HG03066 (cell line): ENCODE measurements around the gene STMN3.

Experiments
- ATAC-seq: cut with Tn5 transposase; IDR thresholded peaks from one replicate; pipeline ENCODE4 v1.9.1; 2021; ENCODE audit warnings: low read depth; ENCODE audit not compliant: unreplicated experiment

The STMN3 gene

GRCh38 chr20:63692436-63693082 lies 39.3 kb upstream of the STMN3 start:
- no peak for ATAC-seq

GRCh38 chr20:63691711-63692435 lies 38.6 kb upstream of the STMN3 start:
- no peak for ATAC-seq

DNA sequence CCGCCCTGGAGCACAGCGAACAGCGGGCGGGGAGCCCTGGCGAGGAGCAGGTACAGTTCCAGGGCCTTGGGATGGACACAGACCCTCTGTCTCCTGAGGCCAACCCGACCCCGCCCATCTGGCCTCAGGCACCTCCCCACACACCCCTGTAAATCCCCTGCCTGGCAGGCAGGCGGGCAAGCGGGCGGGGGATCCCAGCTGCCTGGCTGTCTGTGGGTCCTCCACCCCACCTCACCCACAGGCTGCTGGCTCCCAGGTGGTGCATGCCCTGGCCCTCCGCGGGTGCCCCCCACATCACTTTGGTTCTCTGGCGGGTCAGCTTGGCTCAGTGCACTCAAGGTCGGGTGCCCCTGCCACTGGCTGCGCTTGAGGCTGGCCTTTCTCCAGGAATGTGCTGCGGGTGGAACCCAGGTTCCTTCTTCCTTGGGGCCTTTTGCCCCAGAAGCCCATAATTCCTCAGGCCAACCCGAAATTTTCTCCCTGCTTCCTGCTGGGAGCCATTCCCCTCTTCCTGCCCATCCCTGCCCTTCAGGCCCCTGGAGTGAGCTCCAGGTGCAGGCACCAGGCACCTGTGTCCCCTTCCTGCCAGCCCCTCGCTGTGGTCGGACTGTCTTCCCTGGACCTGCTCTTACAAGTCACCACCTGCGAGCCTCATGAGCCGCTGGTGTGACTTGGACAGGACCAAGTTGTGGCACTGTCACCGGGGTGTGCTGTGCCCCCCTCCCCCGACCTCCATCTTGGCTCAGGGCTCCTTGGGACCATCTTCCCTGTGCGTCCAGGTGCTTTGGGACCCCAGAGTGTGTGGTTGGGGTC lies 37.9 kb upstream of the STMN3 start:
- no peak for ATAC-seq

DNA sequence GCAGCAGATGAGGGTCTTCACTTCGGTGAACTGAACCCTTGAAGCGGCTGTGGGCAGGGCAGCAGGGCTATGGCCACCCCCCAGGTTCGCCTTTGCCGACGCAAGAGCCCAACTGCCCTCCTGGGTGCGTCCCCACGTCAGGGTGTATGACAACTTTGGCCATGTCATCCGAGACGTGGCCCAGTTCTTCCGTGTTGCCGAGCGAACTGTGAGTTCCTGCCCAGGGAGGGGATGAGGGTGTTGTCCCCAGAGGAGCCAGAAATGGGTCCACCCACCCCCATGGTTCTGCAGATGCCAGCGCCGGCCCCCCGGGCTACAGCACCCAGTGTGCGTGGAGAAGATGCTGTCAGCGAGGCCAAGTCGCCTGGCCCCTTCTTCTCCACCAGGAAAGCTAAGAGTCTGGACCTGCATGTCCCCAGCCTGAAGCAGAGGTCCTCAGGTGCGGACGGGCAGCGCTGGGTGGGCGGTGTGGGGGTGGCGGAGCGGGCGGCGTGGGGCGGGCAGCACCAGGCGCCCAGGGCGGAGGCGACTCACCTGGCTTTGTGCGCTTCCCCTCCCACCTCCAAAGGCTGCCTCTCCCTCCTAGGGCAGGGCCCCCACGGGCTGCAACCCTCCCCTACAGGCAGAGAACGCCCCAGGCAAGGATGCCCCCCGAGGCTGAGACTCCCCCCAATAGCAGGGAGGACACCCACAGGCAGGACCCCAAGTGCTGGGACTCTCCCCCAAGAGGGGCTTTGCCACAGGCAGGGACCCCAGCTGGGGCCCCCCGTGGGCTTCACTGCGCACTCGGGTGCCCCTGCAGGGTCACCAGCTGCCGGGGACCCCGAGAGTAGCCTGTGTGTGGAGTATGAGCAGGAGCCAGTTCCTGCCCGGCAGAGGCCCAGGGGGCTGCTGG lies 37.0 kb upstream of the STMN3 start:
- no peak for ATAC-seq

GRCh38 chr20:63689046-63690002 lies 36.1 kb upstream of the STMN3 start:
- no peak for ATAC-seq

DNA sequence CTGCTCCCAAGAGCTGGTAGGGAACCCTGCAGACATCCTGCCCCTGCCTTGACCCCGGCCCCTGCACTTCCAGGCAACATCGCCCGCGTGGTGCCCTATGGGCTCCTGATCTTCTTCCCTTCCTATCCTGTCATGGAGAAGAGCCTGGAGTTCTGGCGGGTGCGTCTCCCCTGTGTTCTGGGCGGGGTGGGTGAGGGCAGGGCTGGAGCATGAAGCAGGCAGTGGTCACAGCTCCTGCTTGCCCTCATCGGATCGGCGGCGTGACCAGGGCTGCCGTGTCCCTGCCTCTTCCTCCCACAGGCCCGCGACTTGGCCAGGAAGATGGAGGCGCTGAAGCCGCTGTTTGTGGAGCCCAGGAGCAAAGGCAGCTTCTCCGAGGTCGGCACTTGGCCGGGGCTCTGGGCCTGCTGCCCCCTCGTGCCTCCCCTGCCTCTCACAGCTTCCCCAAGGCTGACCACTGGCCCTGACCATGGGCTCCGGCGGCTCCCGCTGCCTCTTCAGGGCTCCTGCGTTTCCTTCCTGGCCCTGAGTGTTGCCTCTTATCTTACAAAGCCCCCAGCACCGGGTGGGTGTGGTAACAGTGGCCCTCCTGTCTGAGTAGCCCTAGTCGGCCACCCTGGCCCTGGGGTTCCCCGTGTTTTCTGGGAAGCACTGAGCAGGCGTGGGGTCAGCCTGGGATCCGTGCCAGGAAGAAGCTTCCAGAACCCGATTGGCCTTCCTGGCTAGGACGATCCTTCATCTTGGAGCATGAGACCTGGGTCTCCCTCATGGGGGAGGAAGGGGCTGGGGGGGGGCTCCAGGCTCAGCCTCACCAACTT lies 35.2 kb upstream of the STMN3 start:
- no peak for ATAC-seq

DNA sequence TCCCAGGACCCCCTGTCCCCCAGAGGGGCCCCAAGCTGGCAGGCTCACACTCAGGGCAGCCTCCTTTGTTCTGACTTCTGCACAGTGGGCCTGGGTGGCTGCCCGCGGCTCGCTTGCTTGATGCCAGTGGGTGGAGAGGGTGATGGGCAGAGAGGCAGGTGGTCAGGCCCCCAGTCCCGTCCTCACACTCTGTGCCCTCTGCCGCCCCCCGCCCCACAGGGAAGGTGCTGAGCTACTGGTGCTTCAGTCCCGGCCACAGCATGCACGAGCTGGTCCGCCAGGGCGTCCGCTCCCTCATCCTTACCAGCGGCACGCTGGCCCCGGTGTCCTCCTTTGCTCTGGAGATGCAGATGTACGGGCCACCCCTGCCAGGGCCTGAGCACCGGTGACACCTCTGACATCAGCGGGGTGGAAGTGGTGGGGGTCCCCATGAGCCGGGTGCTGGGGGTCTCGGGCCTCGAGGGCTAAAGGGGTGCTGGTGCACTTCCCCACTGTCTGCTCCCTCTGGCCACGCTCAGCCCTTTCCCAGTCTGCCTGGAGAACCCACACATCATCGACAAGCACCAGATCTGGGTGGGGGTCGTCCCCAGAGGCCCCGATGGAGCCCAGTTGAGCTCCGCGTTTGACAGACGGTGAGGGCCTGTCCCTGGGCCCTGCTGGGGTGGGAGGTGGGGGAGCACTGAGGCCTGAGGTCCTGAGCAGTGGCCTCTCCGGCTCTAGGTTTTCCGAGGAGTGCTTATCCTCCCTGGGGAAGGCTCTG lies 34.4 kb upstream of the STMN3 start:
- ATAC-seq: no peak

- ATAC-seq: no peak
Measured at GRCh38 chr20:63686492-63687321, 33.5 kb upstream of the STMN3 start.

DNA sequence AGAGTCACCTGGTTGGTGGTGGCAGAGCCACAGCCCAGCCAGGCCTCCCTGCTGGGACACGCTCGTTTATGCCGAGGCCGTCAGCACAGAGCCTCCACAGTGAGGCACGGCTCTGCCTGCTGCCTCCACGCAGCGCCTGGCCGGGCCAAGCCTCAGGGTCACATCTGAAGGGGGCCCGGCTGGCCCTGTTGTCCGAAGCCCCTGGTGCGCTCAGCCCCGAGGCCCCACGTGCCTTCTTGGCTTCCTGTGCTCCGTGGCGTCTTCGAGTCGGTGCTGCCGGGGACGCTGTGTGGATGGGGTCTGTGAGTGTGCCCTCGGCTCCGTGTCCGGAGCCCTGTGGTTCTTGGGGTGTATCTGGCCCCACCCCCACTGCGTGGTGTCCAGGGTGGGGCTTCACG lies 32.9 kb upstream of the STMN3 start:
- no peak for ATAC-seq

- no peak for ATAC-seq
Measured at GRCh38 chr20:63685269-63686026, 32.2 kb upstream of the STMN3 start.

DNA sequence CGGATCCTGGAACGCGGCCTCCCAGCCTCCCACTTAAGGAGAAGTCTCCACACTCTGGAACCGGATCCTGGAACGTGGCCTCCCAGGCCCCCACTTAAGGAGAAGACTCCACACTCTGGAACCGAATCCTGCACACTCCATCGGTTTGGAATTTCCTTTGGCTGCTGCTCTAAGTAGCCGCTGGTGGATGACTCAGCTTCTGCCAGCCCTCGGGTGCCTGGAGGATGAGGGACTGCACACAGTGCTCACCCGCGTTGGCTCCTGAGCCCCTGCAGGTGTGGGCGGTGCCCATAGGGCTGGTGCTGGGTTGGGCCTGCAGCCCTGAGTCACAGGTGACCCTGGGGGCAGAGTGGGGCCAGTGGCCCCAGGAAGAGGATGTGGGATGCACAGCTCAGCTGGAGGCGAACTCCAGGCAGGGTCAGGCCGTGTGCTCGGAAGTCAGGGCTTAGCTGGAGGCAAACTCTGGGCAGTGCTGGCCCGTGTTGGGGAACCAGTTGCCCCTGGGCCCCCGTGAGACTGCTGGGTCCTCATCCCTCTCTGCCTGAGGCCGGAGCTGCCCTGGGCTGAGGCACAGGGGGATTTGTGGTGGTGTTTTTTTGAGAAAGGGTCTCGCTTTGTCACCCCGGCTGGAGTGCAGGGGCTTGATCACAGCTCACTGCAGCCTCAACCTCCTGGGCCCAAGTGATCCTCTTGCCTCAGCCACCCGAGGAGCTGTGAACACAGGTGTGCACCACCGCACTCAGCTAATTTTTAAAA lies 29.3 kb upstream of the STMN3 start:
- ATAC-seq: no peak

GRCh38 chr20:63681609-63682142 lies 28.5 kb upstream of the STMN3 start:
- no peak for ATAC-seq

DNA sequence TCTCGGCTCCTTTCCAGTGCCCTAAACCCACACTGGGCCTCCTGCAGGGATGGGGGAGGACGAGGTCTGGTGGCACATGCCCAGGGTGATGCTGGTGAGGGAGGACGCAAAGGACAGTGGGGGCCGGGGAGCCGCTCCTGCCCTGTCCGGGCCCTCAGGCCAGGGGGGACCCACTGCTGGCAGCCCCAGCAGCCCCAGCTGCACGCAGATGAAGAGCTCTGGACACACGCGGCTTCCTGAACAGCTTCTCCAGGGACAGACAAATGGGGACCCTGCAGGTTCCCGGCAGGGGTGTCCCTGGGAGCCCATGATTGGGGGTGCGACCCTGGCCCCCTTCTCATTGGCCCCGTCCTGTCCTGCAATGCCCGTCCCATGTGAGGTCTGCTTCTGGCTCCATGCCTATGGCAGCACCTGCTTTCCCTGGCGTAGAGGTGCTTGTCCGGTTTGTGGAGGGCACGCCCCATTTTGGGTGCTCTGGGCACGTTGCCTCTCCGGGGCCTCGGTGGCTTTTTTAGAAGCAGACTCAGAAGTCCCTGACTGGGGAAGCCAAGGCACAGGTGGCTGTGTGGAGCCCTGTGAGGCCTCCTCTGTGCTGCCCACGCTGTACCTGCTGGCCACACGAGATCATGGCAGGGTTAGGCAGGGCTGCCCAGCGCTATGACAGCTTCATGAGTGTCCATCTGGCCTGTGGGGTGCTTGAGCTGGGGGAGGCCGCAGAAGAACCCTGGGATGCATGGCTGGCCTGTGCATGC lies 27.8 kb upstream of the STMN3 start:
- ATAC-seq: no peak

DNA sequence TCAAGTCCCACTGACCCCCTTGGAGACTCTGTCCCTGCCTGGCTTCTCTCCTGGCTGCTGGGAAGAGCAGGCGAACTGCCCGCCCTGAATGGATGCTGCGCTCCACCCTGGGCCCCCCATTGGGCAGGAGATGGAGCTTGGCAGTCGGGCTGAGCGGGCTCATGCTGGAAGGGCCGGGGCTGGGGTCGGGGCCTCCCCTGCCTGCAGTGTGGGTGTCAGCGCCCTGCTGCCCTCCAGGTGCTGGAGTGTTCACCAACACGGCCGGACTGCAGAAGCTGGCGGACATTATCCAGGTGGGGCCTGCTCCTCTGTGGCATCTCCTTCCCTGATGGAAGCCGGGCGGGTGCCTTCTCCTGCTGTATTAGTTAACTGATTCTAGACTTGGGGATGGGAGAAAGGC lies 27.2 kb upstream of the STMN3 start:
- ATAC-seq: no peak
